Dermis blood vessel endothelial cell (primary cell): ENCODE results near the gene RAD51B. TPM values are rescaled to one million over a fixed set of nuclear protein-coding genes. Genes with fewer than 3 reads are reported as not detected.

Source experiments
- DNase-seq: peaks from one replicate; pipeline ENCODE4 v3.0.0; 2010
- total RNA-seq: library from RNA; depleted of rRNA; stranded (reverse); fragments of >200 nt; gene quantifications from 2 replicates; pipeline ENCODE4 v1.2.3, GENCODE V29; 2014

RAD51B gene
- total RNA-seq, 1 donor from 2014 or later, result 22.8 TPM

DNA sequence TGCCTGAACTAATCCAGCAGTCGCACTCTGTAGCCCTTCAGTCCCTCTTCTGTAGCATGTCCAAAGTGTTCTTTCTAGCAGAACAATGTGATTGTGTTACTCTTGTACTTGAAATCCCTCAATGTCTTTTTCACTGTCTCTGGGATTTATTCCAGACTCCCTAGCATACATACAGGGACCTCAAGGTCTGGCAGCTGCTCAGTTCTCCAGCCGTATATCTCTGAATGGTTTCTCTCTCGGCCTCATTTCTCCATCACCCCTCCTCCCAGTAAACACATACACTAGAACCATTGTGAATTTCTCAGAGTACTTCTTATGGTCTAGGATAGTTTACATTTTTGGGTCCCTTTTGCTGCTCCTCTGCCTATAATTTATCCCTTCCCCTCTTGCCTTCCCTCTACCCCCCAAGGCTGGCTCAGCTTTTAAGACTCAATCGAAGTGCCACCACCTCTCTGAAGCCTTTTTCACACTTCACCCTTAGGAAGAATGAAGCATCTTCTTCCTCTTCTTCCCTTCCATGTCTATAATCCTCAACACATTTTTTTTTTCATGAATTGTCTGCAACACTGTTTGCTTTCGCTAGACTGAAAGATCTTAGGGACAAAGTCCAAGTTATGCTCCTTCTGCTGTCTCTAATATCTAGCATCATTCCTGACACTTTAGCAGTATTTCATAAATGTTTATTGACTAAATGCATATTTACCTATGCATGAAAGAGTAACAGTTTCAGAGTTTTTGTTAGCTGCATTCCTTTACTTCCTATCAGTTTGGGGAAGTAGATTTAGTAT is 527.2 kb downstream of the RAD51B start:
- DNase-seq, result no peak

DNA sequence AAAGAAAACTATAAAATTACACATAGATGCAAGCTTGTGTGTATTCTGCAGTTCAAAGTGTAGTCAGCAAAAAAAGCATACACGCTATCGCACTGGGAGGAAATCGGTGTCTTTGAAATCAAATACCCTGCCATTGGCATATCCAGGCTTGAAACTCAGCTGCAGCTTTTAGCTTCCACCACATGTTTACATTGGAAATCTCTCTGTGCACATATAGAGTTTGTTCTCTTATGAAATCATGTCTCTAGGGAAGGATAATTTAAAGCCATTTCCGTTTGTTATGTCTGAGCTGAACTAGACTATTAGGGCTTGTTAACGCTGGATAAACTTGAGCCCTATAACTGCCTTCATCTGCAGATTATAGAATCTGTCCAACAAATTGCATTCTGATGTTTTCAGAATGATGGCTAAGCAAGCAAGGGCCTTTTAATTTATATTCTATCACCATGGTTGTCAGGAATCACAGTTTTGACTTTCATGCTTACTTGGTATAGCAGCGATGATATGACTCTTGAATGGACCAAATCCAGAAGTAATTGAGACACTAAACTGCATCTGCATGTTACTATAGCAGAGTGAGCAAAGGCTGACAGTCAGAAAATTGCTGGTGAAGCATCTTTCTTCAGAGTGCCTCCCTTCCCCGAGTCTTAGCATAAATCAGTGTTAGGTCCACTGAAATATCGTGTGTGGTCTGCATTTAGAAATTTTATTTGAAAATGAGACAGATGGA is 530.5 kb downstream of the RAD51B start:
- no peak for DNase-seq

DNA sequence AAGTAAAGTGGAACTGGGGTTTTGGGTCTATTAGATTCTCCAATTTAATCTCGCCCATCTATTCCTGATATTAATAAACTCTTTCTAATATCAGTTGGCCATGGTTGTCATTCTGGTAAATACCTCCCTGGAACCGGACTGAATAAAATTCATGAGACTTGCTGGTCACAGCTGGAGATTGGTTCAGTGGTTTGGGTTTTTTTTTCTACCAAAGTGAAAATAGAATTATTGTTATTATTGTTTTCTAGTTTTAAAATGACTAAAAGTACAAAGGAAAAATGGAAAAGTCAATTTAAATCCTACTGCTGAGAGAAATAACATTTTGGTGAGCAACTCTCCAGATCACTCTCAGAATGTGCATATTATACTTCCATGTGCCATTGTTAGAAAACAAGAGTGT is 535.8 kb downstream of the RAD51B start:
- no peak for DNase-seq

DNA sequence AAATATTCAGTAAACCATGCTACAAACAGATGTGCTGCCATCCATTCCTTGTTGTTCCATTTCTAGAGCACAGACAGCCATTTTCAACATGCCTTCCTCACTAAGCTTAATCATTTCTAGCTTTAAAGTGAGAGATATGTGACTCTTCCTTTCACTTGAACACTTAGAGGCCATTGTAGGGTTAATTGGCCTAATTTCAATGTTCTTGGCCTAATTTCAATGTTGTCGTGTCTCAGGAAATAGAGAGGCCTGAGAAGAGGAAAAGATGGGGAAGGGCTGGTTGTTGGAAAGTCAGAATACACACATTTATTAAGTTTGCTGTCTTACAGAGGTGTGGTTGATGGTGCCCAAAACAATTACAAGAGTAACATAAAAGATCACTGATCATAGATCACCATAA is 538.2 kb downstream of the RAD51B start:
- peak; percentile 27 for DNase-seq

DNA sequence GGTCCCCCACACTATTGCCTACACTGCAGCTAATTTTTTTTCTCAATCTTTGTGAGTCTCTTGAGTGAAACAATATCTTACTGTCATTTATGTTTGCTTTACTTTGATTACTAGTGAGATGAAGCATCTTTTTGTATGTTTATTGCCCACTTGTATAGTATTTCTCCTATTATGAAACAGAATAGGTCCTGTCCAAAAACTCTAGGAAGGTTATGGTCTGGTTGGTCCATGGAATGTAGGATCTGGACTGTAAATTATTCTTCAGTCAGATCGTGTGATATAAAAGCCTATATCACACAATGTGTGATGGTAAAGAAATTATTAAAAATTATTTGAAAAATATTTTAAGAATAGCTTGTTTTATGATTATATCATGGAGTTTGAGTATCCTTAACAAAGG is 538.9 kb downstream of the RAD51B start:
- no peak for DNase-seq

DNA sequence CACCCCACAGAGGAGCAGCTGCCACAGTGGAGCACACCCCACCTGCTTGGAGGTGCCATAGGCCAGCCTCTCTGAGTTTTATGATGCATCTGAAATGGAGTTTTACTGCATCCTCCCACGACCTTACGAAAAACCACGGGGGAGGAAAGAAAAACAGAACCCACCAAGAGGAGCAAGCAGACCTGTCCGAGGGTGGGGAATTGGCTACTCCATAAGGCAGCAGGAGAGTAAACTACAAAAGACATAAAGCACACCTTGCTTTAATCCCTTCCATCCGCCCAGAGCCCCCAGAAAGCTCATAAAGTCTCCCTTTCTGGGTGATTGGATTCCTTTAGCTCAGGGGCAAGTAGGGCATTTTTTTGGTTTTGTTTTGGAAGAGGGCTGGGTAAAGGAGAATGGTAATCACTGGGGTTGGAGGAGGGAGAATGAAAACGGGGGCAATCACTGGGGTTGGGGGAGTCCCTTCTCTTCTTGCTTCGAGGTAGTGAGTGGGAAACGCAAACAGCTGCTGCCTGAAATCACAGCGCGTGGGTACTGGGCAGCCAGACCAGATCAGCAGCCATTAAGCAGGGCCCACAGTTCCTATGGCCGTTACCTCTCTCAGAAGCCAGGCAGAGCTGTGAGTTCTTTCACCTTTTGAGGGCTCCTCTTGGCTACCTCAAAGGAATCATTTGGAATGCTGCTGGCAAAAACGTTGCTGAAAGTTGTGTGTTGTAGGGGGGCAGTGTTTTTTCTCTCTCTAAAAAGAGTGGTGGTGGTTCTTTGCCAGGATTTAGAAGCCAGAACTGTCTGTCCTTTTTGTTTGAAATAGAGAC is 539.6 kb downstream of the RAD51B start:
- no peak for DNase-seq

DNA sequence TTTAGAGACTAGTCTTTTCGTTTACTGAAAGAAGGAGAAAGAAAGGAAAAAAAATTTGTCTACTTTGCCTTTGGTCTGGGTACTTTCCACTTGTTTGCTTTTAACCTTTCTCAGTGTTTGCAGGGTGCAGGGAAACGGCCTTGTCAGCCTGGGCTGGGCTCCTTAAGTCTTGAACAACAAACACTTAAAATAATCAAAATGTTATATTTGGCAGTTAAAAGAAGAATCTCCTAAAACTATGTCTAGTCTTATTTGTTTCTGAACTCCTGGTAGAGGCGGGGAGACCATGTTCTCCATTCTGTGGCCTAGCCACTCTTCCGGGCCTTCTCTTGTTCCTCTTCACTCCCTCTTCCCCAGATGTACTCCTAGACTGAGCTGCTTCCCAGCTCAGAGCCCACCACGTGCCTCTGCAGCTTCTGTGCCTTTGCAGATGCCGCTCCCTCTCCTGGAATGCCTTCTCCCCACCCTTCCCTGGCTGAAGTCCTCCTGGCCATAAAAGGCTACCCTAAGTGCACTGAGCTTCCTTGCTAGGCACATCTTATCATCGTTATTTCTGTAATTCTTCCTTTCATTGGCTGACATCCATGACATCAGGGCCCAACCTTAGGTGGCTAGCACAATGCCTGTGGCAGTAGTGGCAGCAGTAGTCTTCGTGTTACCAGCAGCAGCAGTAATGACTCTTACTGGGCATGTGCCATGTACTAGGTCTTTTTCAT is 540.4 kb downstream of the RAD51B start:
- no peak for DNase-seq

DNA sequence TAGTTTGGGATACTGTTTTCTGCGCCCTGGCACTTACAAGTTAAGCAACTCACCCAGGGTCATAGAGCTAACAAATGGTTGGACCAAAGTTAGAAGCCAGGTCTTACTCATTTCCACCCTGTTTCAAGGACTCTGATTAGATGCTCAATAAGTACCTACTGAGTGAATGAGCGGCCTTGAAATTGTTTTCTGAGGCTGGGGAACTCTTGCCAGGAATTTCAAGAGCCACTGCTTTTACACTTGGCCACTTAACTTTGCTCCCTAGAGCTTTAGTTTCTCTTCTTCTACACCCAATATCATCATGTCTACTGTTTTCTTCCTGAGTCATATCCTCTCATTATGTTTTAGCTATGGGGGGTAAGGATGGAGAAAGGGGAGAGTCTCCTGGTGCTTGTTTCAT is 541.7 kb downstream of the RAD51B start:
- DNase-seq, result peak; percentile 76

DNA sequence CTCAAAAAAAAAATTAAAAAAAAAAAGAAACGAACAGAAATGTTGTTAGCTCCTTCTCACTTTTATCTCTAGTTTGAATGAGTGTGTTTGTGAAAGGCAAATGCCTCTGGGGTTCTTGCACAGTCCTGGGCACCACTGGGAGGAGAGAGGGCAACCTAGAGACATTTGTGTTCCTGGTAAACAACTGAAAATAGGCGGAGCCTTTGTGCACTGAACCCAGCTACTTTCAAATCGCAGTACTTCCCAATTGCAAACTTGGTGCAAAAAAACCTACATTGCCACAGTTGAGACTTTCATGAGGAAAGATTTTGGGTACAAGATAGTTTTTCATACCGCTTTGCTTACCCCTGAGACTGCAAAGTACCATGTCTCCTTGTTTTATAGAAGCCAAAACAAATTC is 543.3 kb downstream of the RAD51B start:
- DNase-seq, result no peak

DNA sequence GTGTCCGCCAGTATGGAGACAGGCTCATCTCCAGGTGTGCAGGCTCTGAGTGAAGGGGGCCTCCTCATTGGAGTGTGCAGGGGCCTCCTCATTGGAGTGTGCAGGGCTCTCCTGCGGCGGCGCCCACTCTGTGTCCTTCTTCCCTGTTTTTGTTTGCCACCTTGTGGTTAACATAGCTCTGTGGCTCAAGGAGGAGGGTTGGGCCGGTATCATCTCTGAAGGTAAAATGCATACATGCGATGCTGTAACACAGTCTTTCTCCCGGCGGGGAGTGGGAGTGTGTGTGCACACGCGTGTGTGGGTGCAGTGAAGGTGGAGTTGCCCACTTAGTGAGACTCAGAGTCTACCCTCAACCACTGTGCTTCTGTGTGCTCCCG is 543.9 kb downstream of the RAD51B start:
- DNase-seq, result no peak

DNA sequence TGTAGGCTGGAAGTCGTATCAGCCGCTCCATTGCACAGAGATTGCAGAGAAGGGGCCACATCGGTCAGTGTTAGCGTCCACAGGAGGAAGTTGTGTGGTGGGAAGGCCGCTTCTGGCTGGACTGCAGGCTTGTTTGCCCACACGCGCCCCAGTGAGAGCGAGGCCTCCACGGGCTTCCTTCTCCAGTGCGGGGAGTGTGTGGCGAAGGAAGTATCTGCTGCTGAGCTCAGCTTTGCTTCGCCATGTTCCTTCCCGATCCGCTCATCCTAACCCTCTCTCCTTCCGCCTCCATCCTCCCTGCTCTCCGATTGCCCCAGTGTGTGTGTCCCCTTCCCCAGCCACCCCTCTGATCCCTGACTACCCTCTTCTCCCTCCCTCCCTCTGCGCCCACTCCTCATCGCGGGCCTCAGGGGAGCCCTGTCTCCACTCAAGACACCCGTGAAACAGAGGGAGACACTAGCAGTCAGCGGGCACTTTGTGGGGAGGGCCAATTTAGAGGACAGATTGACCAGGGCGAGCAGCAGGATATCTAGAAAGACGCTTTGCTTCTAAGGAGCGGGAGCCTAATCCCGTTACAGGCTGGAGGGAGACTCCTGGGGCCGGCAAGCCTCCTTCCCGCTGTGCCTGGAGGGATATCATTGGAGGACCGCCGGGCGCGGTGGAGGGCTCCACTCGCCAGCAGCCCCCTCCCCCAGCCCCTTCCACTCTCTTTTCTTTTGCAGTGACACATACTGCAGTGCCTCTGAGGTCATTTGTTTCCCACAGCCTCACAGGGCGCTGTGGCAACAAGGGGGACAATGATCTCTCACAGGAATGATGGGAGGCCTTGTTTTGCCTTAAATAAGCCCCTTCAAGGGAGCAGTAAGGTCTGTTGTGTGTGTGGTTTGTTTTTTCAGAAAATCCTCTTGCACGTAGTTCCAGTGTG is 544.5 kb downstream of the RAD51B start:
- peak; percentile 37 for DNase-seq

DNA sequence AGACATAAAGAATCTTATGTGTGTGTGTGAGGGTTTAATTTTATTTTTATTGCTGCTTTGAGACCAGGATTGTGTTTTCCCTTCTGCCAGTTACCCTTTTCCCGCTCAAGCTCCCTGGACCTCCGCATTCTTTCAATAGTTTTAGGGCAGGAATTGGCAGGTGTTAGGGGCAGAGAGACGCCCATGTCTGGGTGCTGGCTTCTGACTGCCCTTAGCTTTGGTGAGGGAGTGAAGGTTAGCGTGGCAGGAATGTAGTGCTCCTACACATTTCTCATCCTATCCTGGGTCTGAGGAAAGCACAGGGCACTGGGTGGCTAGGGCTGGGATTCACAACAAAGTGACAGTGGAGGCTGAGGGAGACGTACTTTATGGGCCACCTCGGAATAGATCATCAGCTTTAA is 545.2 kb downstream of the RAD51B start:
- DNase-seq, result no peak

DNA sequence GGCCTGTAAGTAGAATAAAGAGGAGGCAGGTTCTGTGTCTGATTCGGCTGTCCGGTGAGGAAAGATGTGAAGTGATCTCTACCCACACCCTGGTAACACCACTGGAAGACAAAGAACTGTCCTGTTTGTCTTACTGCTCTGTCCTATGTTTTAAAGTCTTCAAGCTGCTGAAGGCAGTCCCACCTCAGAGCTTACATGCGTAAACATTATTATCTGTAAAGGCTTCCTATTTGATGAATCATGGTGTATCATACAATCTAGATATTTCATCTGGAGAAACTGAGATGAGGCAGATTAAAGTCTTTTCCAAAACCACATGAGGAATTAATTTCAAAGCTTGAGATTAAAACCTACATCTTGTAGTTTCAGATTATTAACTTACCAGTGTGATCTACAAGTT is 545.6 kb downstream of the RAD51B start:
- peak; percentile 41 for DNase-seq

DNA sequence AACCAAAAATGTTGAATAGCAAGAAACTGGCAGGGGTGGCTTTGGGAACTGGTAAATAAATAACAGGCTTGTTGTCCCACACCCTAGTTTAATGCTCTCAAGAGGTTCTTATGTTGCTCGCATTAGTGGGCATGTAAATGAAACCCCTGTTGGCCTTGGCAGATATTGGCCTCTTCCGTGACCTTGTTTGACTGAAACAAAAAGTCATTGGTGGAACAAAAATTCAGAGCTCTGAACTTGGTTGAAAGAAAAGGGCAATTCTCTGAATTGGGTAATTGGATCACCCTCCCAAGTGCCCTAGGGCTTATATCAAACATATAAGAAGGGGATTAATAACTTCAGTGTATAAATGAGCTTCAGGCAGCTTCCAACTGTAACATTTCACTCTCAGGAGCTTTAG is 547.1 kb downstream of the RAD51B start:
- no peak for DNase-seq

DNA sequence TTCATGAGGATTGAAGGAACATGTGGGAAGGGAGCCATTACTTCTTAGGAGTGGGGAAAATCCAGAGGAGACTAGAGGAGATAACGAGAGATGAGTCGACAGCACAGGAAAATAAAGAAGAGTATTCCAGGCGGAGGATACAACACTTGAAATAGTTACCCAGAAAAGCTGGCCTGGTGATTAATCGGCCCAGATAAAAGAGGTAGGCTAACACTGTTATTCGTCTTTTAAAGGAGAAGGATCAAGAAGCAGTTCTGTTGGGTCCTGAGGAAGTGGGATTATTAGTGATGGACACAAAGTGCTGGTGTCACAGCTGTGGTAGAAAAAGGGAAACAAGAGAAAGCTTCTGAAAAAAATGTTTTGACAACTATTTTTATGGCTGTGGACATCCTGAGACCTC is 548.0 kb downstream of the RAD51B start:
- DNase-seq, result no peak

DNA sequence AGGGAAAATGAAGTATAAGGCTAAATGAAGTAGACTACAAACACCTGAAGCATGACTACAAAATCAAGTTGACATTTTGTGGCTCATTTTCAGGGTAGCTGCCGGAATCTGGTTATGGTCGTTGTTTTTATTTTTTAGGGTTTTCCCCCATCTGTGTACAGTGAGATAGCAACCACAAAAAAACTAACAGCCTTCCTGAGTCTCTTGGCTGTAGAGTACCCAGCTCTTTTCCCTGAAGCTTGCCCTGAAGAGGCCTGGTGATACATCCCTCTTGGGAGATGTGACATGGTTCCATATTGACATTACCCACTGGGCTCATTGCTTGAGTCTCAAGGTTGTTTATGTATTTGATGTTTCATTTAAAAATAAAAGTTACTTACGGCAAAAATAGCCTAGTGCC is 549.3 kb downstream of the RAD51B start:
- DNase-seq, result no peak

DNA sequence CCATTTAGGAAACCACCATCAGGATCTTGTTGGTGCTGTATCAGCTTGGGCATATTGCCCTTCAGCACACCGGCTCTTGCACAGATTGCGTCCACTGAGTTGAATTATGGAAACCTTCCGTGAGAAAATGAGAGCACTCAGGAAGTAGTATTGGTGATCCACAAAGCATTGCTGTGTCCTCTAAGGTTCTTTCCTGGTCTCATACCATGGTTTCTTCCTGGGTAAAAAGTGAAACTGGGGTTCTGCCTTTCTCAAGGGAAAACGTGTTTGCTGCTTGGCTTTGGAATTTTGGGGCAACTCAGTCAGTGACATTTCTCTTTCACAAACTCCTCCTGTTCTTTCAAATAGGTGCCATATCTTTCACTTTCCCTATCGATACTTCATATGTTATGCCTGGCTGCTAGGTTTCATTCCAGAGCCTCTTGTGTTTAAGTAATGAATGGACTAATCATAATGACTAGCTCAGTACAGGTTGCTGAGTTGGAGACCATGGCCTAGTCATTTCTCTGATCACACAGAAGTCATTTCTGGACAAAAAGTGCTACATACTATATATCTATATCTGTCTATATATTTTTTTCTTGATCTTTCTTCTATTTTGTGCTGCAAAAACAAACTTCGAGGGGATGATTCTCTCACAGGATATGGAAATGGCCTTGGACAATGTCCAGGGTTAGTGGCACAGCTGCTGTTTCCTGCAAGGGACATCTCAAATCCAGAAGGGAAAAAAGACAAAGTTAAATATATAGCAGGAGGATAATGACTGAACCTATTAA is 549.9 kb downstream of the RAD51B start:
- no peak for DNase-seq

DNA sequence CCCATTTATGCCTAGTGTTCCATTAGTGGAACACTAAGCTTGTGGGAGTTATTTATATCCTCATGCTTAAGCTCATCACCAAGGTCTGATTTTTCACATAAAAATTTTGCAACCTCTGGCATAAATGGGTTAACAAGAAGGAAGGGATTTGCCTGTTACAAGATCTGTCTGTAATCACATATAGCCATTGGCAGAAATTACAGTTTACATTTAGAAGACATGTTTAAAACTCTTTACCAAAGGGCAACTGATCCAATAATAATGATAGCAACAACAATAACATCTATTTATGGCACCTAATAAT is 550.4 kb downstream of the RAD51B start:
- DNase-seq, result no peak

DNA sequence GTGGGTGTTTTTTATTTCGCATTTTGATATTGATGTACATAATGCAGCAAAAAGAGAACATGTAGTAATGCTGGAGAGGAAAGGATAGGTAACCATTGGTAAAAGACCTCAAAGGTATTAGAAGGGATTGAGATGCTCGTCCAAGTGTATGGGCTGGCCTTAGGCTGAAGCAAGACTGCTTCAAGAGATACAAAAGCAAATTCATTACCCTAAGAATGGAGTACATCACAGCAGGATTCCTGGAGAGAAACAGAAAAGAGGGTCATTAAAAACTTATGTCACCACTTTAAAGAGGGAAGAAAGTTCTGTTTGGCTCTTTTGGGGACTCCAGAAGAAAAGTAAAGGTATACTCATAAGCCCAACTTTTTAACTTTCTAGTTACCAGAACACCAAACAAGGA is 552.8 kb downstream of the RAD51B start:
- no peak for DNase-seq

DNA sequence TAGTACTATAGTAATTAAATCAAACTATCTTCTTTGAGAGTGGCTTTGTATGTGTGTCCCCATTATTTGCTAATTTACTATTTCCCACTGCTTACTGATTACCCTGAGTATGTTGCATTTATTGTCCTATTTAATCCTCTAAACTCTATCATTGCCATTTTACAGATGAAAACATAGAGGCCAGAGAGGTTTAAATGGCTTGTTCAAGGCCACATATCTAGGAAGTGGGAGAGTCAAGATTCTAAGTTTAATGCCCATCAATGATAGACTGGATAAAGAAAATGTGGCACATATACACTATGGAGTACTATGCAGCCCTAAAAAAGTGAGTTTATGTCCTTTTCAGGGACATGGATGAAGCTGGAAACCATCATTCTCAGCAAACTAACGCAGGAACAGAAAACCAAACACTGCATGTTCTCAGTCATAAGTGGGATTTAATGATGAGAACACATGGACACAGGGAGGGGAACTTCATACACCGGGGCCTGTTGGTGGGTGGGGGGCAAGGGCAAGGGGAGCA is 553.6 kb downstream of the RAD51B start:
- no peak for DNase-seq
